Thyroid gland (tissue), 4 donors: ENCODE measurements around the gene TMEM229B.

Experiments used
- POLR2A ChIP-seq, 2 donors: fragments of 450-650 bp; IDR thresholded peaks; one replicate each; pipeline ENCODE4 v1.6.1; 2017; ENCODE audit warnings: antibody characterized with exemption in 2 of 2, mild to moderate bottlenecking in 2 of 2, moderate library complexity in 1 of 2
- TF ChIP-seq, protein P1 (sequence below), 6 experiments: fragments of 200-600 bp in 3 of 6; fragments of 450-650 bp in 3 of 6; sonication (generic) in 3 of 6; IDR thresholded peaks; one replicate each; pipeline ENCODE4 v1.5.1; 2016 to 2019; ENCODE audit warnings: antibody characterized with exemption in 6 of 6, mild to moderate bottlenecking in 2 of 6, inconsistent platforms in 1 of 6, moderate library complexity in 1 of 6

DNA sequence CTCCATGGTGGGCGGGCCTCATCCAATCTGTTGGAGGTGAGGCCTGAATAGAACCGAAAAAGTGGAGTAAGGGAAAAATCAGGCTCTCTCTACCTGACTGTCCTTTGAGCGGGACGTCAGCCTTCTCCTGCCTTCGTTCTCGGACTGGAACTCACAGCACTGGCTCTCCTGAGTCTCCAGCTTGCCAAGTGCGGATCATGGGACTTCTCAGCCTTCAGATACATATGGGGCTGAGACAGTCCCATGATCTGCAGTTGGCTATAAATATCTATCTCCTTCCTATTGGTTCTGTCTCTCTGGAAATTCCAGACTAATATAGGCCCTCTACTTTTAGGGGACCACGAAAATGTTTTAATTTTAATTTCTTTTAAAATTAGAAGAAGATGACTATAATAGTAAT, 46.8 kb downstream of the TMEM229B start:
- TF ChIP-seq, protein P1, sequence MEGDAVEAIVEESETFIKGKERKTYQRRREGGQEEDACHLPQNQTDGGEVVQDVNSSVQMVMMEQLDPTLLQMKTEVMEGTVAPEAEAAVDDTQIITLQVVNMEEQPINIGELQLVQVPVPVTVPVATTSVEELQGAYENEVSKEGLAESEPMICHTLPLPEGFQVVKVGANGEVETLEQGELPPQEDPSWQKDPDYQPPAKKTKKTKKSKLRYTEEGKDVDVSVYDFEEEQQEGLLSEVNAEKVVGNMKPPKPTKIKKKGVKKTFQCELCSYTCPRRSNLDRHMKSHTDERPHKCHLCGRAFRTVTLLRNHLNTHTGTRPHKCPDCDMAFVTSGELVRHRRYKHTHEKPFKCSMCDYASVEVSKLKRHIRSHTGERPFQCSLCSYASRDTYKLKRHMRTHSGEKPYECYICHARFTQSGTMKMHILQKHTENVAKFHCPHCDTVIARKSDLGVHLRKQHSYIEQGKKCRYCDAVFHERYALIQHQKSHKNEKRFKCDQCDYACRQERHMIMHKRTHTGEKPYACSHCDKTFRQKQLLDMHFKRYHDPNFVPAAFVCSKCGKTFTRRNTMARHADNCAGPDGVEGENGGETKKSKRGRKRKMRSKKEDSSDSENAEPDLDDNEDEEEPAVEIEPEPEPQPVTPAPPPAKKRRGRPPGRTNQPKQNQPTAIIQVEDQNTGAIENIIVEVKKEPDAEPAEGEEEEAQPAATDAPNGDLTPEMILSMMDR (IDR thresholded peaks at IDR 0.05): no peak
- no peak for TF ChIP-seq POLR2A (IDR thresholded peaks at IDR 0.05)
